Right lung (tissue), 10 donors: ENCODE data around the gene REXO1. TPM values are rescaled to one million over a fixed set of nuclear protein-coding genes. Genes with fewer than 3 reads are reported as not detected.
"Not testable (repeated sequence)": the region's sequence is repeated elsewhere in the genome, so short reads cannot be mapped to it uniquely, and the experiment has no call there.

Experiments used
- DNase-seq, 2 donors: peaks; one replicate each; pipeline ENCODE4 v3.0.0-alpha.2; 2013
- long read RNA-seq, 8 donors: transcript quantifications; one replicate each; lab custom pipeline, GENCODE V29; 2026
- polyA plus RNA-seq, 5 donors: library from polyadenylated mRNA; unstranded; fragments of 120-200 nt; gene quantifications; one replicate each; pipeline versions ENCODE4 v1.2.1 to v1.2.3, GENCODE V29; 2013; ENCODE audit warnings: inconsistent platforms in 1 of 5, low replicate concordance in 1 of 5; ENCODE audit not compliant: insufficient read length in 5 of 5, insufficient read depth in 1 of 5

REXO1 gene, protein sequence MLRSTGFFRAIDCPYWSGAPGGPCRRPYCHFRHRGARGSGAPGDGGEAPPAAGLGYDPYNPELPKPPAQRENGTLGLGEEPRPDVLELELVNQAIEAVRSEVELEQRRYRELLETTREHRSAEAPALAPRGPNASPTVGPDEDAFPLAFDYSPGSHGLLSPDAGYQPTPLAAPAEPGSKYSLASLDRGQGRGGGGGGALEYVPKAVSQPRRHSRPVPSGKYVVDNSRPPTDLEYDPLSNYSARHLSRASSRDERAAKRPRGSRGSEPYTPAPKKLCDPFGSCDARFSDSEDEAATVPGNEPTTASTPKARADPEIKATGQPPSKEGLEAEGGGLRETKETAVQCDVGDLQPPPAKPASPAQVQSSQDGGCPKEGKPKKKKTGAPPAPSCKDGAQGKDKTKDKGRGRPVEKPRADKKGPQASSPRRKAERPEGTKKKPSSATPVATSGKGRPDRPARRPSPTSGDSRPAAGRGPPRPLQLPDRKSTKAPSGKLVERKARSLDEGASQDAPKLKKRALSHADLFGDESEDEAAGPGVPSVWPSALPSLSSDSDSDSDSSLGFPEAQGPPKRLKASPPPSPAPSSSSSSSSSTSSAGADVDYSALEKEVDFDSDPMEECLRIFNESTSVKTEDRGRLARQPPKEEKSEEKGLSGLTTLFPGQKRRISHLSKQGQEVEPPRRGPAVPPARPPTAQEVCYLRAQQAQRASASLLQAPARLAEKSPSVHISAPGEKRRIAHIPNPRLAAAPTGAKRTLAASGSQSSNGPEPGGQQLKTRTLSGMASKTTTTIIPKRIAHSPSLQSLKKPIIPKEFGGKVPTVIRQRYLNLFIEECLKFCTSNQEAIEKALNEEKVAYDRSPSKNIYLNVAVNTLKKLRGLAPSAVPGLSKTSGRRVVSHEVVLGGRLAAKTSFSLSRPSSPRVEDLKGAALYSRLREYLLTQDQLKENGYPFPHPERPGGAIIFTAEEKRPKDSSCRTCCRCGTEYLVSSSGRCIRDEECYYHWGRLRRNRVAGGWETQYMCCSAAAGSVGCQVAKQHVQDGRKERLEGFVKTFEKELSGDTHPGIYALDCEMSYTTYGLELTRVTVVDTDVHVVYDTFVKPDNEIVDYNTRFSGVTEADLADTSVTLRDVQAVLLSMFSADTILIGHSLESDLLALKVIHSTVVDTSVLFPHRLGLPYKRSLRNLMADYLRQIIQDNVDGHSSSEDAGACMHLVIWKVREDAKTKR
- polyA plus RNA-seq, result 10 to 100 TPM; 14.3 to 29.4 (median 21.7) TPM
- long read RNA-seq, donor 1, full-length matches to known transcripts, result 1 of 14 reads
- long read RNA-seq, donor 1, partial matches to known transcripts, result 13 of 14 reads
- long read RNA-seq, donor 1, other reads (novel, unspliced or antisense), result 0 of 14 reads
- long read RNA-seq, donor 2, full-length matches to known transcripts, result 1 of 1 reads
- long read RNA-seq, donor 2, partial matches to known transcripts, result 0 of 1 reads
- long read RNA-seq, donor 2, other reads (novel, unspliced or antisense), result 0 of 1 reads
- long read RNA-seq, donor 3, full-length matches to known transcripts, result 1 of 1 reads
- long read RNA-seq, donor 3, partial matches to known transcripts, result 0 of 1 reads
- long read RNA-seq, donor 3, other reads (novel, unspliced or antisense), result 0 of 1 reads
- long read RNA-seq, donor 4, partial matches to known transcripts, result 0 of 1 reads
- long read RNA-seq, donor 4, other reads (novel, unspliced or antisense), result 0 of 1 reads
- long read RNA-seq, donor 5, partial matches to known transcripts, result 6 of 8 reads
- long read RNA-seq, donor 5, other reads (novel, unspliced or antisense), result 0 of 8 reads
- long read RNA-seq, donor 6, partial matches to known transcripts, result 5 of 5 reads
- long read RNA-seq, donor 6, other reads (novel, unspliced or antisense), result 0 of 5 reads
- long read RNA-seq, donor 7, full-length matches to known transcripts, result 1 of 7 reads
- long read RNA-seq, donor 7, partial matches to known transcripts, result 6 of 7 reads
- long read RNA-seq, donor 7, other reads (novel, unspliced or antisense), result 0 of 7 reads
- long read RNA-seq, donor 8, result 0 reads

DNA sequence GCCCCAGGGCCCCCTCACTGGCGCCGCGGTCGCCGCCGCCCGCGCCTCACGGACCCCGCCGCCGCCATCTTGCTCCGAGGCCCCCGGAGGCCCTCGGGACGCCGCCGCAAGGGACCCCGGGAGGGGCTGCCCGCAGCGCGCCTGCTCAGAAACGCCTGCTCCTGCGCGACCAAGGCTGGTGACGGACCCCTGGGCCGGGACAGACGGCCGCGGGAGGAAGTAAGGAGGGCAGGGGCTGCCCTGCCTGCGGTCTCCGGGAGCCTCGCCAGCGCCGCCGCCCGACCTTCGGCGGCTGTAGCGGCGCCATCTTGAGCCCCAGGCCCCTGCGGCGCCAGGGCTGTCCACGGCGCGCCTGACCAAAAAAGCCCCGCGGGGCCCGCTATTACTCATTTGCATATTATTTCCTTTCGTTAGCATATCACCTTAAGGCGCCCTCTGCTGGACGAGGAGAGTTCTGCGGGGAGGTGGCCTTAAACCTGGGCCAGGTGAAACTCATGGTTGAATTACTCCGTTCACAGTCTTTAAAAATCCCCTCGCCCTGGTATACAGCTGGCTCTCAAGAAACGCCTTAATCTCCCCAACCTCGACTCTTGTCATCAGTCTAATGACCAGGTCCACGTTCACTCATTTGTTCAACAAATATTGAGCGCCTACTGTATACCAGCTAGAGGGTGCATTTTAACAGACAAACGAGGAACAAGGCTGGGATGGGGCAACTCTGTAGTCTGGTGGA lies at the start of gene REXO1:
REXO1 (minus strand) TSS at position 85 of the 733 bp plus-strand sequence. CDS start 125 bp downstream, outside the sequence.
- DNase-seq, result peak; percentile 97

- no peak for DNase-seq
These were observed 48.2 kb upstream of the REXO1 start for GRCh38 chr19:1896508-1896907.

DNA sequence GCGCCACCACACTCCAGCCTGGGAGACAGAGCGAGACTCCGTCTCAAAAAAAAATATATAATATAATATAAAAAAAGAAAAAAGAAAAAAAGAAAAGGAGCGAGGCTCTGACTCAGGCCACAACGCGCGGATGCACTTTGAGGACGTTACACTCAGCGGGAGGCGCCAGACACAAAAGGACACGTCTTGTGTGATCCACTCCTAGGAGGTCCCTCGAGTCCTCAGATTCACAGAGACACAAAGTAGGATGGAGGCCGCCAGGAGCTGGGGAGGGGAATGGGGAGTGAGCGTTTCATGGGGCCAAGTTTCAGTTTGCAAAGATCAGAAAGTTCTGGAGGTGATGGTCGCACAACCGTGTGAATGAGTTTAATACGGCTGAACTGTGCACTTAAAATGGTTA lies 45.5 kb upstream of the REXO1 start:
- no peak for DNase-seq

DNA sequence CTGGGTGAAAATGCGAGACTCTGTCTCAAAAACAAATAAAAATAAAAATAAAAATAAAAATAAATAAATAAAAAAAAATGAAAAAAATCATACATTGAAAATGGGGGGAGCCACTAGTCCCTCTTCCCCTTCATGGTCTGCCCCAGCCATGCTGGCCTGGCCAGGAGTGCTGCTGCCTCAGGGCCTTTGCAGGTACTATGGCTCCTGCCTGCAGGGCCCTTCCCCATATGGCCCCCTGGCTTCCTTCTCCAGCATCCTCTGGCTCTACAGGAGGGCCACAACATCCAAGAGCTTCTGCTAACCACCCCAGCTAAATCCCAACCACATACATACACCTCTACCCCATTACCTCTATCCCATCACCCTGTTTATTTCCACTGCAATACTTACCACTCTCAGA lies 41.6 kb upstream of the REXO1 start:
- DNase-seq, result no peak

GRCh38 chr19:1888385-1888784 lies 40.1 kb upstream of the REXO1 start:
- DNase-seq, result no peak

DNA sequence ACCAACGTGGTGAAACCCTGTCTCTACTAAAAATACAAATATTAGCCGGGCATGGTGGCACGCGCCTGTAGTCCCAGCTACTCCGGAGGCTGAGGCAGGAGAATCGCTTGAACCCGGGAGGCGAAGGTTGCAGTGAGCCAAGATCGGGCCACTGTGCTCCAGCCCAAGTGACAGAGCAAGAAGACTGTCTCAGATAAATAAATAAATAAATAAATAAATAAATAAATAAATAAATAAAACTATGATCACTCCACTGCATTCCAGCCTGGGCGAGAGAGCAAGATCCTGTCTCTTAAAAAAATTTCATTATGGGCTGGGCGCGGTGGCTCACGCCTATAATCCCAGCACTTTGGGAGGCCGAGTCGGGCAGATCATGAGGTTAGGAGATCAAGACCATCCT lies 38.1 kb upstream of the REXO1 start:
- not testable (repeated sequence) for DNase-seq

DNA sequence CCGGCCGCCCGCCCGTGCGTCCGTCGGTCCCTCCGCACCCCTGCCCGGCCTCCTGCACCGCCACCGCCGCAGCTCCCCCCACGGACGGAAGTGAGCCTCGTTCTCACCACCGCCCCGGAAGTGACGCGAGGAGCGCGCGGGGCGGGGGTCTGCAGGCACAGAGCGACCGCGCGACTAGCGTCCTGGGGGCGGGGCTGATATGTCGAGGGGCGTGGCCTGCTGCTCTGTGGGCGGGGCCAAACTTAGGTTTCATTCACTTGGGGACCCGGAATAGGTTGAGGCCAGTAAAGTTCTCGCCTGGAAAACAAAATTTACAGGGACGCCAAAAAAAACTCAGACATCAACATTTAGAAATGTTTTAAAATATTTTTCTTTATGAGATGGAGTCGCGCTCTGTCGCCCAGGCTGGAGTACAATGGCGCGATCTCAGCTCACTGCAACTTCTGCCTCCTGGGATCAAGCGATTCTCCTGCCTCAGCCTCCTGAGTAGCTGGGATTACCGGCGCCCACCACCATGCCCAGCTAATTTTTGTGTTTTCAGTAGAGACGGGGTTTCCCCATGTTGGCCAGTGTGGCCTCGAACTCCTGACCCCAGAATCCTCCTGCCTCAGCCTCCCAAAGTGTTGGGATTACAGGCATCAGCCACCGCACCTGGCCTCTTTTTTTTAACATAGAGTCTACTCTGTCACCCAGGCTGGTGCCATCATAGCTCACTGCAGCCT lies 37.3 kb upstream of the REXO1 start, which contains the start of gene ABHD17A:
ABHD17A (minus strand) TSS at position 99 of the 722 bp plus-strand sequence. CDS start 3,930 bp downstream, outside the sequence.
- peak; percentile 91 to 93 for DNase-seq

DNA sequence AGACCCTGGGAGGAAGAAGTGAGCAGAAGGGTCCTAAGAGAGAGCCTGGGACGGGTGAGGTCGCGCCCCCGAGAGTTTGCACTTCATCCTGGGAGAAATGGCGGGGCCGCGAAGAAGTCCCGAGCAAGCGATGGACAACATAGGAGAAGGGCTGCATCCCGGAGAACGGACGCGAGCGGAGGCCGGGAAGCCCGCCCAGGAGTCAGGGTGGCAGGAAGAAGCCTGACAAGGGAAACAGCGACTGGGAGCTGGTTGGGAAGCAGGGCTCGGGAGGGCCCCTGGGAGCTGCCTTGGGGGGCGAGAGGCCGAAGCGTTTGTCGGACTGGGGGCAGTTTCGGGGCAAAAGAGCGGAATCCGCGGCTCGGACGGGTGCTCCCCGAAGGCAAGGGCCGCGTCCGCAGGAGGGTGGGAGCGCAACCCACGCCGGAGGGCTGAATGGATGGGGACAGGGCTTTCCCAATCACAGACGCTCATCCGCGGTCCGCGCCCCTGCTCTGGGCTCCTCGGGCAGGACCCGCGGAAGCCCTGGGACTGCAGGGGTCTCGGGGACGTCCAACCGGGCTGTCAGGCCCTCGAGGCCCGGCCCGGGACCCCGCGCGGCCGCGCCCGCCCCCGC lies 36.5 kb upstream of the REXO1 start:
- DNase-seq, result no peak

- no peak for DNase-seq
These were observed 36.0 kb upstream of the REXO1 start for GRCh38 chr19:1884291-1884718.

DNA sequence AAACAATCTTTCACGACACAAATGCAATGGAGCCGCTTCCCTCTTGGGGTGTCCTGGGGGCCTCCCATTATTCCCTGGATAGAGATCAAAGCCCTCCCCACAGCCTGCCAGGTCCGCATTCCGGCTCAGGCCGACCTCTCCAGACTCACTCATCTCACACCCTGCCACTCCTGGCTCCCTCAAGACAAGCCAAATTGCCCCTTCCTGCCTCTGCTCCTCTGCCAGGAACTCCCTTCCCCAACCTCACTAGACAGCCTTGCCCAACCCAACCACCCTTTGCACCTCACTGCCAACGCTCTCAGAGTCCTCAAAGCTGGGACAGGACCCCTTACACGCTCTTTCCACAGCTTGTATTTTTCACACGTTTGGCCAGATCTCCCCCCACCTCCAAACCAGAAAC lies 35.5 kb upstream of the REXO1 start:
- DNase-seq, result no peak

DNA sequence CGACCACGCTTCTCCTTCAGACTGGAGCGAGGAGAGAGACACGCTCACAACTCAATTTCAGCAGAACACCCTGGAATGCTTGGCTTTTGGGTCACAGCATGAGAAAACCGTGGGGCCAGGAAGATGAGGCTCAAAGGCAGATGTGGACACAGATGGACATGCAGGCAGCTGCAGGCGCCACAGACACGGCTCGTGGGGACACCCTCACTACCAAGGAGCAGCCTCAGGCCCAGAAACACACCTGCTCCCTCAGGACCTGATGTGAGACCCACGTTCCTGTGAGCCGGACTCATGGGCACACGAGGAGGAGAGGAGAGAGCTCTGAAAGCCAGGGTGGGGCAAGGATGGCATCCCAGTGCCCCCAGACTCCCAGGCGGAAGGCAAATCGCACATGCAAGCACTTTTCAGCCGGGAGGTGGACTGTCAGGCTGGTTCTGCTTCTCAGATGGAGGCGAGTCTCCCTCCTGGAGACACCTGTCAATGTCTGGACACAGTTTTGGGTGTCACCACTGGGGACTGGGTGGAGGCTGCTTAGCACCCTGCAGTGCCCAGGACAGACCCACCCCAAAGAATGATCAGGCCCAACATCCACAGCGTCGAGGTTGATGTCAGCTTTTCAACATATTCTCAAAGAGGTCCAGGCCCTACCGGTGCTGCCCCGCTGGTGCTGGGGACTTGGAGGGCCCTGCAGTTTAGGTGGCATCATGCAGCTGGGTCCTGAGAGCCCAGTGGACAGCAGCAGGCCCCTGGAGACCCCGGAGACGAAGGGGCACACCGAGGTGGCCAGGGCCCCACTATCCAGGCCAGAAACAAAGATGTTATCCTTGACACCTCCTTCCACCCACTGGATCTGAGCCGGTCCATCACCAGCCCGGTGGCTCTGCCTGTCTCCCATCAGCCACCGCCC lies 34.8 kb upstream of the REXO1 start:
- DNase-seq, result no peak

- no peak for DNase-seq
These were observed 34.0 kb upstream of the REXO1 start for GRCh38 chr19:1882089-1882785.

GRCh38 chr19:1881393-1882088 lies 33.3 kb upstream of the REXO1 start:
- not testable (repeated sequence) for DNase-seq

DNA sequence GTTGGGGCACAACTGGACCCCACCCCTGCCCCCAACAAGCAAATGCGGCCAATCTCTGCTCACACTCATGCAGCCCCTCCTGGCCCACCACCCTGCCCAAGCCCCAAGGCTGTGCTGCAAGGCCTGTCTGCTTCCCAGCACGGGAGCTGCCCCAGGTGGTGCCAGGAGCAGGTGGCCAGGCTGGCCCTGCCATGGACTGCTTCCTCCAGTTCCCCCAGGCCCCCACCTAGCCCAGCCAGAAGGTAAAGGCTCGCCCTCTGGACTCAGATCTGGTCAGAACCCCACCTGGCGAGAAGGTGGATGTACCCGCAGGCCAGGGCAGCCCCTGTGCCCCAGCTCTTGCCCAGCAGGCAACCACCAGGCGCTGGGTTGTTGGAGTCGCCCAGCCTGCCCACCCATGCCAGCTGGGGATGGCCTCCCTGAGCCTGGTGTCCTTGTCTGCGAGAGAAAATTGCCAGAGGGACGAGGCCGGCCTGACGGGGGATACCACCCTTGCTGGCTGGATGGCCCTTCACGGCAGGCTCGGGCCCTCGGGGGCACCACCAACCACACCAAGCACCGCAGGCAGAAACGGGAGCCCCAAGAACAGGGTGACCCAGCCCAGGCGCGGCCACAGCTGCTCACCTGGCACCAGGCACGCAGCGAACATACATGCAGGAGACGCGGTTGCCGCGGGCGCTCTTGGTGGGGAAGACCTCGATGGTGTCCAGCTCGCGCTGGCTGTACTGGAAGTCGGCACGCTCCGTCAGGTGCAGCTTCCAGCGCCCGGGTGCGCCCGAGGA lies 32.5 kb upstream of the REXO1 start:
- DNase-seq, result no peak

- not testable (repeated sequence) for DNase-seq
These were observed 31.7 kb upstream of the REXO1 start for GRCh38 chr19:1879982-1880381.
